Endodermal cell (in vitro differentiated cells): ENCODE data around the gene RNF123. TPM values are rescaled to one million over a fixed set of nuclear protein-coding genes. Genes with fewer than 3 reads are reported as not detected.

ENCODE experiments used
- DNase-seq: peaks from one replicate; pipeline ENCODE4 v3.0.0-alpha.2; 2017
- H3K27ac ChIP-seq: 2 replicates; pipeline ENCODE4 v1.5.1; 2013; ENCODE audit warnings: mild to moderate bottlenecking, low read depth, low read length, moderate library complexity
- H3K27me3 ChIP-seq: 2 replicates; pipeline ENCODE4 v1.6.1; 2013; ENCODE audit warnings: mild to moderate bottlenecking, low read length, moderate library complexity; ENCODE audit not compliant: insufficient read depth, control insufficient read depth, poor library complexity, severe bottlenecking
- H3K36me3 ChIP-seq: 2 replicates; pipeline ENCODE4 v1.7.0; 2013; ENCODE audit warnings: mild to moderate bottlenecking, low read length, moderate library complexity; ENCODE audit not compliant: control insufficient read depth, insufficient read depth
- H3K4me1 ChIP-seq: one replicate; pipeline ENCODE4 v1.7.0; 2013; ENCODE audit warnings: low read length; ENCODE audit not compliant: control insufficient read depth, insufficient read depth
- H3K4me3 ChIP-seq: 2 replicates; pipeline ENCODE4 v1.5.1; 2013; ENCODE audit warnings: mild to moderate bottlenecking, low read length, moderate library complexity
- H3K9ac ChIP-seq: 2 replicates; pipeline ENCODE4 v1.6.1; 2013; ENCODE audit warnings: mild to moderate bottlenecking, low read length, moderate library complexity; ENCODE audit not compliant: poor library complexity, severe bottlenecking; ENCODE audit errors: extremely low read depth
- H3K9me3 ChIP-seq: 2 replicates; pipeline ENCODE4 v1.6.1; 2013; ENCODE audit warnings: mild to moderate bottlenecking, low read length, moderate library complexity; ENCODE audit not compliant: control insufficient read depth
- H3K27ac Mint-ChIP-seq: 2 replicates; pipeline ENCODE4 v1.8.0; 2020; ENCODE audit warnings: mixed read lengths
- H3K27me3 Mint-ChIP-seq: 2 replicates; pipeline ENCODE4 v1.8.0; 2021; ENCODE audit warnings: mild to moderate bottlenecking, mixed read lengths; ENCODE audit not compliant: insufficient read depth
- H3K36me3 Mint-ChIP-seq: 2 replicates; pipeline ENCODE4 v1.8.0; 2020; ENCODE audit warnings: low read depth, mixed read lengths
- H3K4me1 Mint-ChIP-seq: 2 replicates; pipeline ENCODE4 v1.8.0; 2020; ENCODE audit warnings: mixed read lengths
- H3K4me3 Mint-ChIP-seq: 2 replicates; pipeline ENCODE4 v1.8.0; 2020; ENCODE audit warnings: mild to moderate bottlenecking, moderate library complexity, mixed read lengths
- H3K9me3 Mint-ChIP-seq: 2 replicates; pipeline ENCODE4 v1.8.0; 2020; ENCODE audit warnings: mild to moderate bottlenecking, mixed read lengths
- WGBS, 2 experiments: methylation state at CpG; one replicate each; pipeline versions ENCODE4 v1.1.5 to v1.1.7; 2013; ENCODE audit warnings: missing lambda C conversion rate in 2 of 2, mixed read lengths in 1 of 2; ENCODE audit not compliant: insufficient coverage in 1 of 2, insufficient read length in 1 of 2; 5-methylcytosine and 5-hydroxymethylcytosine counted together
- total RNA-seq, 2 donors: library from RNA; stranded (reverse); fragmentation: NEBNext Ultra II Directional in 1 of 2; extraction: Animal tissue kit (Norgen Biotek cat#: 25700) in 1 of 2; gene quantifications; 2 replicates in 1 of 2; 3 replicates in 1 of 2; pipeline ENCODE4 v1.2.1, GENCODE V29; 2021
- TF ChIP-seq, protein P1 (sequence below): fragments of 200-600 bp; sonication (generic); conservative IDR thresholded peaks from 2 replicates; pipeline ENCODE4 v1.5.0; 2021; ENCODE audit warnings: antibody characterized with exemption, mild to moderate bottlenecking

The RNF123 gene
- total RNA-seq, 2 donors from 2014 or later: 47.3 to 47.6 TPM

DNA sequence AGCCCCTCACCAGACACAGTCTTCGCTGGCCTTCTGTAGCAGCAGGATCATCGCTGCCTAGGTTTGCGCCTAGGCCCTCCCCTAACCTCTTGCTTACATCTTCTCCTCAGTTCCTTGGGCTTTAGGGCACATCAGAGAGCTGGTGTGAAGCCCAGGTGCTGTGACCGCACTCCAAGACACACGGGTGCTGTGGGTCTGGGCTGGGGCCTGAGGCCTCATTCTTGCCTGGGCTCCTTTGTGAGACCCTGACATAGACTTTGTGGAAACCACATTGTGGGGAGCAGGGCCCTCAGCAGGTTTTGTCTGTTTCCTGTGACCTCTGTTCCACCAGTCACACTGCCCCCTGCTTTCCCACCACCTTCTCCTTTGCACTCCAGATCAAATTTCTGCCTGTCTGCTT is 22.1 kb downstream of the RNF123 start:
- no peak overlapping the region for H3K9ac ChIP-seq
- H3K4me3 Mint-ChIP-seq: no peak overlapping the region
- no peak overlapping the region for H3K27ac ChIP-seq
- H3K4me1 Mint-ChIP-seq: no peaks in the 10 kb centered on the region
- no peaks in the 10 kb centered on the region for H3K27me3 Mint-ChIP-seq
- H3K9me3 ChIP-seq: no peaks in the 10 kb centered on the region
- H3K36me3 Mint-ChIP-seq: peaks cover 23% of the 10 kb centered on the region
- no peaks in the 10 kb centered on the region for H3K36me3 ChIP-seq
- WGBS, 2 experiments: 95 to 97% methylated on average over 5 of the region's 5 CpGs
- H3K9me3 Mint-ChIP-seq: no peaks in the 10 kb centered on the region
- H3K27ac Mint-ChIP-seq: no peak overlapping the region
- no peak overlapping the region for H3K4me3 ChIP-seq
- TF ChIP-seq, protein P1, sequence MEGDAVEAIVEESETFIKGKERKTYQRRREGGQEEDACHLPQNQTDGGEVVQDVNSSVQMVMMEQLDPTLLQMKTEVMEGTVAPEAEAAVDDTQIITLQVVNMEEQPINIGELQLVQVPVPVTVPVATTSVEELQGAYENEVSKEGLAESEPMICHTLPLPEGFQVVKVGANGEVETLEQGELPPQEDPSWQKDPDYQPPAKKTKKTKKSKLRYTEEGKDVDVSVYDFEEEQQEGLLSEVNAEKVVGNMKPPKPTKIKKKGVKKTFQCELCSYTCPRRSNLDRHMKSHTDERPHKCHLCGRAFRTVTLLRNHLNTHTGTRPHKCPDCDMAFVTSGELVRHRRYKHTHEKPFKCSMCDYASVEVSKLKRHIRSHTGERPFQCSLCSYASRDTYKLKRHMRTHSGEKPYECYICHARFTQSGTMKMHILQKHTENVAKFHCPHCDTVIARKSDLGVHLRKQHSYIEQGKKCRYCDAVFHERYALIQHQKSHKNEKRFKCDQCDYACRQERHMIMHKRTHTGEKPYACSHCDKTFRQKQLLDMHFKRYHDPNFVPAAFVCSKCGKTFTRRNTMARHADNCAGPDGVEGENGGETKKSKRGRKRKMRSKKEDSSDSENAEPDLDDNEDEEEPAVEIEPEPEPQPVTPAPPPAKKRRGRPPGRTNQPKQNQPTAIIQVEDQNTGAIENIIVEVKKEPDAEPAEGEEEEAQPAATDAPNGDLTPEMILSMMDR: no peak
- no peak for DNase-seq
- no peaks in the 10 kb centered on the region for H3K27me3 ChIP-seq
- no peaks in the 10 kb centered on the region for H3K4me1 ChIP-seq

DNA sequence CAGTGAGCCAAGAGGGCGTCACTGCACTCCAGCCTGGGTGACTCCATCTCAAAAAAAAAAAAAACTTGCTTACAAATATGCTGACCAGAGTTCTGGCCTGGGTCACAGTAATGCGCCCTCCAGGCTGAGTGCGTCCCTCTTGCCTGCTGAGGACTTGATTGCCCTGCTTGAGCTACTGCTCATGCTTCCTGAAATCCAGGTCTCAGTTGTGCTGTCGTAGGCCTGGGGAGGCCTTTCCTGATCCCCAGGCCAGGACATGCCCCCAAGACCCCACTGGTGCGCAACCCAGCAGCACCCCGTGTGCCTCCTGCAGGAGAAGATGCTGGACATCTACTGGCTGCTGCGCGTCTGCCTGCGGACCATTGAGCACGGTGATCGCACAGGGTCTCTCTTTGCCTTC is 22.8 kb downstream of the RNF123 start:
- Mint-ChIP-seq H3K27ac (peak overlapping the region; percentile 39), H3K36me3 (peaks cover 23% of the 10 kb centered on the region), H3K9me3 (no peaks in the 10 kb centered on the region), H3K4me1 (no peaks in the 10 kb centered on the region), H3K27me3 (no peaks in the 10 kb centered on the region), H3K4me3 (no peak overlapping the region)
- no peaks in the 10 kb centered on the region for H3K27me3 ChIP-seq
- no peaks in the 10 kb centered on the region for H3K4me1 ChIP-seq
- TF ChIP-seq, protein P1: no peak
- H3K36me3 ChIP-seq: no peaks in the 10 kb centered on the region
- H3K9me3 ChIP-seq: no peaks in the 10 kb centered on the region
- H3K9ac ChIP-seq: no peak overlapping the region
- WGBS, 2 experiments: 93 to 95% methylated on average over 10 to 11 of the region's 11 CpGs
- H3K27ac ChIP-seq: no peak overlapping the region
- no peak overlapping the region for H3K4me3 ChIP-seq
- DNase-seq: no peak

DNA sequence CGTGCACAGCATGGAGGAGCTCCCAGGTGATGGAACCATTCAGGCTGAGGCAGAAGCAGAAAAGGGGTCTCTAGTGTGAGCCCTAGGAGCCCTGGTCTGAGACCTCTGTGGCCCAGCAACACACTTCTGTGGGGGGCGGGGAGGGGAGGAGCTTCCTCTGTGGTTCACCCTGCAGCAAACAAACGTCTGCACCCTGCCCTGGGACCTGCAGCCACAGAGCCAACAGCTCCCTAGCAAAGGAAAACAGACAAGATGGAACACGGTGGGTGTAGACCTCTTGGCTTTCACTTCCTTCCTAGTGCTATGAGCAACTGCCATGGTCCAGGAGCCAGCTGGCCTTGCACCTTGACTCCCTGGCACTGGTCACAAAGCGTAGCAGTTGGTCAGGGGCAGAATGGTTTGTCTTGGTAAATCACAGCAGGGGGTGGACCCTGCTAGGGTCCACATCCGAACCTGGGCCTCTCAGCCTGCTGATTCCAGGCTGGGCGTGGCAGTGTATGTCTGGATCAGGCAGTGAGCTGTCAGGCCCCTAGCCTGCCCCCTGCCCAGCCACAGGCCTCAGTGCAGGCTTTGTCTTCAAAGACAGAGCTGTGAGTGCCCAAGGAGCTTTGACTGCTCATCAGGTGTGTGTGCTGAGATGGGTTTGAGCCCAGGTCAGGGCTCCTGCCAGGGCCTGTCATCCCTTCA is 23.4 kb downstream of the RNF123 start:
- WGBS, 2 experiments: 83 to 84% methylated on average over 7 of the region's 7 CpGs
- H3K27ac Mint-ChIP-seq: no peak overlapping the region
- H3K4me3 ChIP-seq: no peak overlapping the region
- no peaks in the 10 kb centered on the region for H3K4me1 ChIP-seq
- H3K4me3 Mint-ChIP-seq: no peak overlapping the region
- TF ChIP-seq, protein P1: no peak
- no peak overlapping the region for H3K27ac ChIP-seq
- no peaks in the 10 kb centered on the region for H3K4me1 Mint-ChIP-seq
- no peaks in the 10 kb centered on the region for H3K36me3 ChIP-seq
- peaks cover 2% of the 10 kb centered on the region for H3K27me3 Mint-ChIP-seq
- H3K9me3 Mint-ChIP-seq: no peaks in the 10 kb centered on the region
- no peaks in the 10 kb centered on the region for H3K27me3 ChIP-seq
- H3K9ac ChIP-seq: no peak overlapping the region
- peaks cover 20% of the 10 kb centered on the region for H3K36me3 Mint-ChIP-seq
- no peaks in the 10 kb centered on the region for H3K9me3 ChIP-seq
- no peak for DNase-seq
